GM18951 (cell line): ENCODE measurements around the gene CFAP52.
"Not testable (repeated sequence)": the region's sequence is repeated elsewhere in the genome, so short reads cannot be mapped to it uniquely, and the experiment has no call there.

Source experiments
- POLR2A ChIP-seq: IDR thresholded peaks from 4 replicates; pipeline ENCODE4 v1.6.1; 2011; ENCODE audit warnings: mild to moderate bottlenecking; ENCODE audit not compliant: insufficient read length, insufficient read depth; ENCODE audit errors: extremely low read depth
- in situ Hi-C: fragments of 300-500 bp; cut with MboI; formaldehyde crosslinking; loops from one replicate; pipeline ENCODE4 v1.12.0; 2022; ENCODE audit warnings: low sequenced_read_pairs, mixed read lengths, inconsistent platforms; ENCODE audit not compliant: unreplicated experiment

The CFAP52 gene

GRCh38 chr17:9606453-9606852, 30.0 kb downstream of the CFAP52 start:
- in situ Hi-C loops = no loop called here
- TF ChIP-seq POLR2A = no peak

DNA sequence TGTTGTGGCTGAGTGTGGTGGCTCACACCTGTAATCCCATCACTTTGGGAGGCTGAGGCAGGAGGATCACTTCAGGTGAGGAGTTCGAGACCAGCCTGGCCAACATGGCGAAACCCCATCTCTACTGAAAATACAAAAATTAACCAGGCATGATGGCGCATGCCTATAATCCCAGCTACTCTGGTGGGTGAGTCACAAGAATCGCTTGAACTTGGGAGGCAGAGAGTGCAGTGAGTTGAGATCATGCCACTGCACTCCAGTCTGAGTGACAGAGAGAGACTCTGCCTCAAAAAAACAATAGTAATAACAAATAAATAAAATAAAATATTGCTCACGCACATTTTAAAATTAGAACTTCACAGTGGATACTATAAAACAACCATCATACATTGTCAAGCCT, 30.6 kb downstream of the CFAP52 start:
- in situ Hi-C loops = not testable (repeated sequence)

DNA sequence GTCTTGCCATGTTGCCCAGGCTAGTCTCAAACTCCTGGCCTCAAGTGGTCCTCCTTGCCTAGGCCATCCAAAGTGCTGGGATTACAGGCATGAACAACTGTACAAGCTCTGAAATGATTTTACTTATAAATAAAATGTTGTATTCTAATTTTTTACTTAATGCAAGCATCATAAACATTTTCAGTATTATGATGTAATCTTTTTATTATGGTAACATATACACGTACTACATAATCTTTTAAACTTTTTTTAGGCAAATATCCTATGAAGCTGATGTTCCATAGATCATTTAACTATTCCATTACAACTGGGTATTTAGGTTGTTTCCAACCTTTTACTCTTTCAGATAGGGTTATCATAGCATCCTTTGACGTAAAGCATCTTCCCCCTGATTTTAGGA, 35.1 kb downstream of the CFAP52 start:
- TF ChIP-seq POLR2A = no peak
- in situ Hi-C loops = no loop called here

GRCh38 chr17:9612006-9612405, 35.6 kb downstream of the CFAP52 start:
- in situ Hi-C loops = no loop called here
- TF ChIP-seq POLR2A = no peak

GRCh38 chr17:9615486-9615885, 39.0 kb downstream of the CFAP52 start:
- in situ Hi-C loops = no loop called here
- TF ChIP-seq POLR2A = no peak

- in situ Hi-C loops = no loop called here
- no peak for TF ChIP-seq POLR2A
These were observed 46.5 kb downstream of the CFAP52 start for GRCh38 chr17:9622961-9623360.

- in situ Hi-C loops = no loop called here
- no peak for TF ChIP-seq POLR2A
These were observed 52.1 kb downstream of the CFAP52 start for GRCh38 chr17:9628509-9628908.

GRCh38 chr17:9632741-9633140, 56.3 kb downstream of the CFAP52 start:
- in situ Hi-C loops = no loop called here
- TF ChIP-seq POLR2A = no peak

GRCh38 chr17:9635340-9635739, 58.9 kb downstream of the CFAP52 start:
- in situ Hi-C loops = no loop called here
- TF ChIP-seq POLR2A = no peak

- in situ Hi-C loops = no loop called here
- no peak for TF ChIP-seq POLR2A
These were observed 60.1 kb downstream of the CFAP52 start for GRCh38 chr17:9636501-9636900.

DNA sequence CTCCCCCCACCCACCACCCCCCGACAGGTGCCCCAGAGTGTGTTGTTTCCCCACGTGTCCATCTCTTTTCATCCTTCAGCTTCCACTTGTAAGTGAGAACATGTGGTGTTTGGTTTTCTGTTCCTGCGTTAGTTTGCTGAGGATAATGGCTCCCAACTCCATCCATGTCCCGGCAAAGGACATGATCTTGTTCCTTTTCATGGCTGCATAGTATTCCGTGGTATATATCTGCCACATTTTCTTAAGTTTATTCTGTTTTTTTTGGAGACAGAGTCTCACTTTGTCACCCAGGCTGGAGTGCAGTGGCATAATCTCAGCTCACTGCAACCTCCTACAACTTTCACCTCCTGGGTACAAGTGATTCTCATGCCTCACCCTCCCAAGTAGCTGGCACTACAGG, 63.9 kb downstream of the CFAP52 start:
- in situ Hi-C loops = not testable (repeated sequence)

DNA sequence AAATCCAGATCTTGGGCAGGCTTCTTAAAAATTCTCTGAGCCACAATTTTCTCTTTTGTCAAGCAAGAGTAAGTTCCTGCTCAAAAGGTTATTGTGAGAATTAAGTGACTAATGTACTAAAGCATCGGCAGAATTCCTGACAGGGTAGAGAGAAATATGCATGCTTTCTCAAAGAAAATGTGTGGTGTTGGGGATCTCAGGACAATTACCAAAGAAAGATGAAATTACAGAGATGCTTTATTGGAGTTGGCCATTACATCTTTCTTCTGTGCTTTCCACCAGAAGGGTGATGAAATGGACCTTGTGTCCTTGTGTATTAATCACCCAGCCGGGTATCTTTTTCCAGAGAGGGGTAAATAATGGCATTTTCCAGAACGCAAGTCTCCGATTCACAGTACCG, 67.2 kb downstream of the CFAP52 start:
- in situ Hi-C loops = no loop called here
- no peak for TF ChIP-seq POLR2A

DNA sequence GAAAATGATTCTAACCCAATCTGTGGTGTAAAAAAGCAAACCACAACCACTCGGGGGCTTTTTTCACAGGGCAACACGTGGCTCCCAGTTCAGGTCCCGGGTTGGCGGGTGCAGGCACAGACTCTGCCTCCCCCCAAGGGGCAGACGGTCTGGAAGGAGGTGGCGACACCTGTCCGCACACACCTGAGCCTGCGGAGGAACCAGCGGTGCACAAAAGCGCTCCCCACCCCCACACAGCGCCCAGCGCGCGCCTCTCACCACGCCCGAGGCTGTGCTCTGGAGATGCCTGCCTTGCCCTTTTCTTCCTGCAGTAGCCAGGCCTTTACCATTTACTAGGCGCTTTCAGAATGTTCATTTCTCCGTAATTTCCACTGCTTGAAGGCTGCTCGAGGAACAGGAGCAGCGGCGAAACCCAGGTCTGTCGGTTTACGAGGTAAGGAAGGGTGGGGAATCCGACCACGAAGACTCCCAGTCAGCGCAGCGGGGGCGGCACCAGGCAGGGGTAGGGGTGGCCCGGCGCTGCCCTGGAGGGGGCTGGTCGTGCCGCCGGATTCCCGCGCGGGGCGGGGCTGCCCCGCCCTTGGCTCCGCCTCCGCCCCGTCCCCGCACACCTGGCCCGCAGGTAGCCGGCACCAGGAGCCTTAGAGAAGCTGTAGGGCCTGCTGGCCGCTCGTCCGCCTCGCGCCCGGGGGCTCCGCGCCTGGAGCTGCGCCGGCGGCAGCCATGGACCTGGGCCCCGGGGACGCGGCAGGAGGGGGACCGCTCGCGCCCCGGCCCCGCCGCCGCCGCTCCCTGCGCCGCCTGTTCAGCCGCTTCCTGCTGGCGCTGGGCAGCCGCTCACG, 68.7 kb downstream of the CFAP52 start, which contains the start of gene USP43:
Gene USP43 (plus strand): TSS at position 608 of the 842 bp plus-strand sequence. CDS start 116 bp downstream, at position 724.
- TF ChIP-seq POLR2A = no peak
- in situ Hi-C loops = no loop called here

GRCh38 chr17:9645851-9646545, 69.6 kb downstream of the CFAP52 start:
- in situ Hi-C loops = no loop called here
- TF ChIP-seq POLR2A = no peak
